Subcutaneous abdominal adipose tissue (tissue), 5 donors: ENCODE results near the gene GALNT6.

ENCODE experiments used
- H3K27ac ChIP-seq: one replicate; pipeline ENCODE4 v1.7.0; 2013; ENCODE audit warnings: low read depth, mild to moderate bottlenecking, inconsistent platforms, low read length, moderate library complexity
- H3K27me3 ChIP-seq, 5 donors: one replicate each; pipeline ENCODE4 v1.7.0; 2013; ENCODE audit warnings: low read length in 5 of 5, inconsistent platforms in 1 of 5; ENCODE audit not compliant: control insufficient read depth in 5 of 5, insufficient read depth in 4 of 5
- H3K36me3 ChIP-seq, 5 donors: one replicate each; pipeline ENCODE4 v1.7.0; 2013; ENCODE audit warnings: low read length in 5 of 5; ENCODE audit not compliant: control insufficient read depth in 5 of 5, insufficient read depth in 5 of 5
- H3K4me1 ChIP-seq, 5 donors: one replicate each; pipeline ENCODE4 v1.7.0; 2013; ENCODE audit warnings: low read length in 5 of 5, mild to moderate bottlenecking in 3 of 5, moderate library complexity in 1 of 5; ENCODE audit not compliant: control insufficient read depth in 5 of 5, insufficient read depth in 5 of 5
- H3K4me3 ChIP-seq, 5 donors: one replicate each; pipeline ENCODE4 v1.7.0; 2013; ENCODE audit warnings: low read length in 5 of 5, low read depth in 1 of 5
- H3K9ac ChIP-seq, 5 donors: one replicate each; pipeline ENCODE4 v1.7.0; 2013; ENCODE audit warnings: low read length in 5 of 5, mild to moderate bottlenecking in 4 of 5, moderate library complexity in 3 of 5
- H3K9me3 ChIP-seq, 5 donors: one replicate each; pipeline ENCODE4 v1.7.0; 2013; ENCODE audit warnings: low read length in 5 of 5; ENCODE audit not compliant: control insufficient read depth in 5 of 5
- donor health status: healthy.
- donor health status: healthy.
- donor health status: healthy.
- donor health status: healthy.
- donor health status: healthy.

Gene GALNT6

DNA sequence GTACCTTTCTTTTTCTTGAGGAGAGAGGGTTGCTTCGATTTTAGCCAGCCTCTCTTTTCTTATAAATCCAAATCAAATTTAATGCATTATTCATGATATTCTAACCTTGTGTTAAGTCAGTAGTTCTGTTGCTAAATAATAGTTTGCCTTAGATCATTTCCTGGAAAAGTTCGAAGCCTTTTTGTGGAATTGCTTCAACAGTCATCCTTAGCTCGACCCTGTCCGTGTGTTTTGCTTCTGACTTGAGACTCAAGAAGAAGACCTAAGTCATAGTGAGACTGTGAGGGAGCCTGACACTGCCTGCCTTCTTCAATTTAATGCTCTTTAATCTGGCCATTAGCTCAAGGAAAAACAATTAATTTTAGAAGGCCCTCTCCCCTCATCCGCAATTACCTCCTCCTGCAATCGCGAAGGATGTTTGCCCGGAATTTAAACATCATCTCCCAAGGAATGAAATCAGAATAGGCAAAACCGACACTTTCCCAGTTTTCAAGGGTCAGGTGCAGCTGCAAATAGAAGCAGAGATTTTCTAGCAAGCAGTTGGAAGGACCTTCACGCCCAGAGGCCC lies 33.0 kb upstream of the GALNT6 start:
- H3K9ac ChIP-seq, result no peak overlapping the region

DNA sequence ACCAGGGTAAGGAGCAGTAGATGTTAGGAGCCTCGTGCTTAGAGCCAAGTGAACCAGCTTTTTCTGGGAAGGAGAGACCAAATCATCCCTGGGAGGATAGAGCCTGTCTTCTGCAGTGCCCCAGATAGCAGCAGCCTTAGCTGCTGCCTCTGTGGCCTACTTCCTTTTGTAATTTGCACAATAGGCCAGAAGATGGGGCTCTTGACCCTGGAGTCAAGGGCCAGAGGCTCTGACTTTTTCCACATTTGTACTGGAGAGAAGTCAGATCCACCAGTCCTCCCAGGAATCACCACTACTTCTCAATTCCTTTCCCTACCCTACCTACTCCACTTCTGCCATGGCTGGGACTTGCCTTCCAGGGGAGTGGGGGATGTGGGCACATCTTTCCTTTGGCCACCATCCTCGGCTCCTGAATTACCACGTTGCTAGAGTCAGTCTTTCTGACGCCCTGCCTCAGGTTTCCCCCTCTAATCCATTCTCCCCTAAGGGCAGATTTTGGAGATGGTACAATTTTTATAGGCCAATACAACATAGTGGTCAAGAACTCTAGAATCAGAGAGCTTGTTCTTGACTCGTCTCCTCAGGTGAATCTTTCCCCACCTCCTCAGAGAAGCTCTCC lies 30.2 kb upstream of the GALNT6 start:
- Histone ChIP-seq H3K9me3 (no peaks in the 10 kb centered on the region), H3K27ac (no peak overlapping the region), H3K4me3 (no peak overlapping the region), H3K4me1 (peaks cover 0 to 10% (median 8%) of the 10 kb centered on the region in 5 donors), H3K9ac (no peak overlapping the region), H3K27me3 (peaks cover 0 to 14% (median 9%) of the 10 kb centered on the region in 5 donors), H3K36me3 (no peaks in the 10 kb centered on the region)

More for the DNA sequence above, 33.0 kb upstream of the GALNT6 start:
- no peaks in the 10 kb centered on the region for H3K9me3 ChIP-seq
- H3K27me3 ChIP-seq, result peaks cover 0 to 14% (median 9%) of the 10 kb centered on the region in 5 donors
- no peaks in the 10 kb centered on the region for H3K36me3 ChIP-seq
- H3K27ac ChIP-seq, result no peak overlapping the region
- H3K4me1 ChIP-seq, result peaks cover 0 to 10% (median 8%) of the 10 kb centered on the region in 5 donors
- peak overlapping the region in 3 of 5 donors; percentile 34 to 65 (median 48) for H3K4me3 ChIP-seq

DNA sequence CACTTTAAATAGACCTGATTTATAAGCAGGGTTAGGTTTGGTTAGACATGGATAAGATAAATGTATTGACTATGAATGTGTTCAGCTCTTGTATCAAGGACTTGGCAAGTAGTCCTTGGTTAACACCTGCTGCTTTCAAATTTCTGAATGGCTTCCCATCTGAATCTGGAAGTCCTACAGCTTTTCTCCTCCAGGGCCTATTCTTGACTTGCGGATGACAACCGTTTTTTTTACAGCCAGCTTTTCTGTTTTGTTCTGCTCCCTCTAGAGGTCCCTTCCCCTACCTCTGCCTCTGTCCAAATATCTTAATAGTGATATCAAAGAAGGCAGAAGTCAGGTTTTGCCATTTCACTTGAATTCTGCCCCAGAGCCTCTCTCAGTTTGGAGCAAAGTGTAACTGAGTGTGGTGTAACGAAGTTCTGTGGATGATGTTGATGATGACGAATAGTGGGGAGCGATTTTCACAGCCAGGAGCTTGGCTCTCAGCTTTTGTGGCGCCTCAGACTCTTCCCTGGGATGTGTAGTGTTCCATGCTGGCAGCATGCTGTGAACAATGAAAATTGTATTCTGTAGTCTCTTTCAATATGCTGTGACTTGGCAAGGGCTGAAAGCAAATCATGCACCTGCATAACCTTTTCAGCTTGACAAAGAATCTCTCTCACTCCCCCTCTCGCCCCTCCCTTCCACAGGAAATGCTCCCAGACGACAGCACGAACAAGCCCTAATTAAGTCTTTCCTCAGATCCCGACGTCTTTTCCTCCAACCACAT lies 28.4 kb upstream of the GALNT6 start:
- no peak overlapping the region for H3K27ac ChIP-seq
- H3K9me3 ChIP-seq, result no peaks in the 10 kb centered on the region
- H3K4me1 ChIP-seq, result peaks cover 0 to 5% (median 3%) of the 10 kb centered on the region in 5 donors
- no peaks in the 10 kb centered on the region for H3K36me3 ChIP-seq
- peaks cover 0 to 6% (median 5%) of the 10 kb centered on the region in 5 donors for H3K27me3 ChIP-seq
- H3K9ac ChIP-seq, result no peak overlapping the region
- no peak overlapping the region for H3K4me3 ChIP-seq

DNA sequence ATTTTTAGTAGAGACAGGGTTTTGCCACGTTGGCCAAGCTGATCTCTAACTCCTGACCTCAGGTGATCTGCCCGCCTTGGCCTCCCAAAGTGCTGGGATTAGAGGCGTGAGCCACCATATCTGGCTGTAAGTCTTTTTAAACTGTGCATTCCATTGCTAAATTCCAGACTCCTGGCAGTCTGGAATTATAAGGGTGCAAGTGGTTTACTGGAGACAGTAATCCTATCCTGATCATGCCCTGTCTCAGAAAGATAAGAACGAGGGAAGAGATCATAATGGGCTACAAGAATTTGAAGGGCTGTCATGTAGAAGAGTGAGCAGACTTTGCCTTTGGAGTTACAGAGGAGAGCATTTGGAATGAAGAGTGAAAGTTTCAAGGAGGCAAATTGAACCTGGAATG lies 26.6 kb upstream of the GALNT6 start:
- no peaks in the 10 kb centered on the region for H3K4me1 ChIP-seq
- H3K36me3 ChIP-seq, result no peaks in the 10 kb centered on the region
- no peak overlapping the region for H3K9ac ChIP-seq
- H3K27me3 ChIP-seq, result peaks cover 0 to 3% (median 0%) of the 10 kb centered on the region in 5 donors
- H3K27ac ChIP-seq, result no peak overlapping the region
- H3K4me3 ChIP-seq, result no peak overlapping the region
- H3K9me3 ChIP-seq, result no peaks in the 10 kb centered on the region

DNA sequence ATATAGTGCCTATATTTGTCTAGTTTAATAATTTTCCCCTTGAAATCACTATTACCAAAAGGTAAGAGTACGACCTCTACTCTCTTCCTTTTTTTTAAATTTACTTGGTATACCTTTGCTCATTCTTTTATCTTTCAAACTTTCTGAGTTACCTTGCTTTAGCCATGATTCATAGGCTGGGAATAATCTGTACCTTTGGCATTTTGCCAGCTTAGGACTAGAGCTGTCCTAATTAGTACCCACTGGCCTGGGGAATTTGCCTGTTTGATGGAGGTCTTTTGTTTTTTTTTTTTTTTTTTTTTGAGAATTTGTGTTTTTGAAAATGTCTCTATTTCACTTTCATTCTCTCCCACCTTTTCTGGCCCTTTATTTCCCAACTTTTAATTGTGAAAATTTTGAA lies 24.7 kb upstream of the GALNT6 start:
- Histone ChIP-seq H3K9me3 (no peaks in the 10 kb centered on the region), H3K36me3 (no peaks in the 10 kb centered on the region), H3K9ac (no peak overlapping the region), H3K27ac (no peak overlapping the region), H3K4me3 (no peak overlapping the region), H3K27me3 (peaks cover 0 to 3% (median 0%) of the 10 kb centered on the region in 5 donors), H3K4me1 (no peaks in the 10 kb centered on the region)

DNA sequence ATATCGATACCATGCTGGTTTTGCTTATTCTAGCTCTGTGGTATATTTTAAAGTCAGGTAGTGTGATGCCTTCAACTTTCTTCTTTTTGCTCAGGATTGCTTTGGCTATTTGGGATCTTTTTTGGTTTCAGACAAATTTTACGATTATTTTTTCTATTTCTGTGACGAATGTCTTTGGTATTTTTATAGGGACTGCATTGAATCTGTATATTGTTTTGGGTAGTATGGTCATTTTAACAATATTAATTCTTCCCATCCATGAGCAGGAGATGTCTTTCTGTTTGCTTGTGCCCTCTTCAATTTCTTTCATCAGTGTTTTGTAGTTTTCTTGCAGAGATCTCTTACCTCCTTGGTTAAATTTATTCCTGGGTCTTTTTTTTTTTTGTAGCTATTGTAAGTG lies 22.6 kb upstream of the GALNT6 start:
- no peaks in the 10 kb centered on the region for H3K36me3 ChIP-seq
- no peaks in the 10 kb centered on the region for H3K9me3 ChIP-seq
- no peak overlapping the region for H3K27ac ChIP-seq
- no peaks in the 10 kb centered on the region for H3K4me1 ChIP-seq
- no peak overlapping the region for H3K9ac ChIP-seq
- no peak overlapping the region for H3K4me3 ChIP-seq
- no peaks in the 10 kb centered on the region for H3K27me3 ChIP-seq

DNA sequence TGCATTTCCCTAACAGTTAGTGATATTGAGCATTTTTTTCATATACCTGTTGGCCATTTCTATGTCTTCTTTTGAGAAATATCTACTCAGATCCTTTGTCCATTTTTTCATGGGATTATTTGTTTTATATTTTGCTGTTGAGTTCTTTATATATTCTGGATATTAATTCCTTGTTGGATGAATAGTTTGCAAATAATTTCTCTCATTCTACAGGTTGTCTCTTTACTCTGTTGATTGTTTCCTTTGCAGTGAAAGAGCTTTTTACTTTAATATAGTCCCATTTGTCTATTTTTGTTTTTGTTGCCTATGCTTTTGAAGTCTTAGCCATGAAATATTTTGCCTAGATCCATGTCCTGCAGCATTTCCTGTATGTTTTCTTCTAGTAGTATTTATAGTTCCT lies 21.9 kb upstream of the GALNT6 start:
- no peak overlapping the region for H3K4me3 ChIP-seq
- H3K27ac ChIP-seq, result no peak overlapping the region
- H3K4me1 ChIP-seq, result no peaks in the 10 kb centered on the region
- H3K9ac ChIP-seq, result no peak overlapping the region
- H3K36me3 ChIP-seq, result no peaks in the 10 kb centered on the region
- no peaks in the 10 kb centered on the region for H3K27me3 ChIP-seq
- no peaks in the 10 kb centered on the region for H3K9me3 ChIP-seq

DNA sequence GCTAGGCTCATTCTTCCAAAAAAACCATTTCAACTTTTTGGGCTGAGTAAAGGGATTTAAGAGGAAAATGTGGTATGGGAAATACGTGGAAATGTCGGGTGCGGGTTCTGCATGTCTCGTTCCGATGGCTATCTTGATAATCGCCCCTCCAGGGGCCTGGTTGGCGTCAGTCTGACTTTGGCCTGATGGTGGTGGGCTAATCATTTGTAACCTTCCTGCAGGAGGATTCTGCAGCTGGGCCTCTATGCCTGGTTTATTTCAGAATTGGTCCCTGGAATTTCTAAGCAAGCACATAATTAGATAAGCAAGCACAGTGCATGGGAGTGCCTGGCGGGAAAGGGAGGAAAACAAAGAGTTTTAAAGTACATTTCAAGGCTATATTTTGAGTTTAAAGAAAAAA lies 18.6 kb upstream of the GALNT6 start:
- no peak overlapping the region for H3K4me3 ChIP-seq
- no peaks in the 10 kb centered on the region for H3K9me3 ChIP-seq
- peaks cover 0 to 3% (median 0%) of the 10 kb centered on the region in 5 donors for H3K4me1 ChIP-seq
- no peak overlapping the region for H3K9ac ChIP-seq
- no peak overlapping the region for H3K27ac ChIP-seq
- H3K27me3 ChIP-seq, result no peaks in the 10 kb centered on the region
- H3K36me3 ChIP-seq, result no peaks in the 10 kb centered on the region

DNA sequence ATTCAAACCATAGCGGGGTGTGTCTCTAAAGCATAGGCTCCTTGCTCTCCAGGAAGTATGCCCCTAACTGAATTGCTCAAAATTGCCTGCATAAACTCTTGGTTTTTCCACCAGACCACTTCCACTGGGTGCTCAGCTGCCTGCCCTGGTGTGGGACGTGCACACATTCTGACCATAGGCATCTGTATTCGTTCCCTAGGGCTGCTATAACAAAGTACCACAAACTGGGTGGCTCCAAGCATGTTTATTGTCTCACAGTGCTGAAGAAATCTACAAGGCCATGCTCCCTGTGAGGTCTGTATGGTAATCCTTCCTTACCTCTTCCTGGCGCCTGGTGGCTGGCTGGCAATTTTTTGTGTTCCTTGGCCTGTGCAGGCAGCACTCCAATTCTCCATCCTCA lies 16.4 kb upstream of the GALNT6 start:
- H3K27ac ChIP-seq, result no peak overlapping the region
- H3K9me3 ChIP-seq, result no peaks in the 10 kb centered on the region
- H3K4me3 ChIP-seq, result no peak overlapping the region
- no peak overlapping the region for H3K9ac ChIP-seq
- no peaks in the 10 kb centered on the region for H3K36me3 ChIP-seq
- H3K4me1 ChIP-seq, result peaks cover 0 to 3% (median 0%) of the 10 kb centered on the region in 5 donors
- H3K27me3 ChIP-seq, result no peaks in the 10 kb centered on the region

DNA sequence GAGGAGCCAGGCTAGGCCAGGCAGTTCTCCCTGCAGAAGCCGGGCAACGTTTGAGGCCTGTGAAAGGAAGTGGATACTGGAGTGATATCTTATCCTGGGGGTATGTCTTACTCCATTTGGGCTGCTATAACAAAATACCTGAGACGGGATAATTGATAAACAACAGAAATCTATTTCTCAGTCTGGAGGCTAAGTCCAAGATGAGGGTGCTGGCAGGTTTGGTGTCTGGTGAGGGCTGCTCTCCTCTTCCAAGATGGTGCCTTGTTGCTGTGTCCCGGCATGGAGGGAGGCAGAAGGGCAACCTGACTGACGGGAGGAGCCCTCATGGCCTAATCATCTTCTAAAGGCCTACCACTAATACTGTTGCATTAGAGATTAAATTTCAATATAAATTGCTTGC lies 15.7 kb upstream of the GALNT6 start:
- no peak overlapping the region for H3K4me3 ChIP-seq
- H3K27ac ChIP-seq, result no peak overlapping the region
- H3K9ac ChIP-seq, result no peak overlapping the region
- H3K27me3 ChIP-seq, result no peaks in the 10 kb centered on the region
- H3K4me1 ChIP-seq, result peaks cover 0 to 3% (median 0%) of the 10 kb centered on the region in 5 donors
- no peaks in the 10 kb centered on the region for H3K36me3 ChIP-seq
- no peaks in the 10 kb centered on the region for H3K9me3 ChIP-seq
